ENCODE measurements around the gene MCM3AP.

Gene MCM3AP

DNA sequence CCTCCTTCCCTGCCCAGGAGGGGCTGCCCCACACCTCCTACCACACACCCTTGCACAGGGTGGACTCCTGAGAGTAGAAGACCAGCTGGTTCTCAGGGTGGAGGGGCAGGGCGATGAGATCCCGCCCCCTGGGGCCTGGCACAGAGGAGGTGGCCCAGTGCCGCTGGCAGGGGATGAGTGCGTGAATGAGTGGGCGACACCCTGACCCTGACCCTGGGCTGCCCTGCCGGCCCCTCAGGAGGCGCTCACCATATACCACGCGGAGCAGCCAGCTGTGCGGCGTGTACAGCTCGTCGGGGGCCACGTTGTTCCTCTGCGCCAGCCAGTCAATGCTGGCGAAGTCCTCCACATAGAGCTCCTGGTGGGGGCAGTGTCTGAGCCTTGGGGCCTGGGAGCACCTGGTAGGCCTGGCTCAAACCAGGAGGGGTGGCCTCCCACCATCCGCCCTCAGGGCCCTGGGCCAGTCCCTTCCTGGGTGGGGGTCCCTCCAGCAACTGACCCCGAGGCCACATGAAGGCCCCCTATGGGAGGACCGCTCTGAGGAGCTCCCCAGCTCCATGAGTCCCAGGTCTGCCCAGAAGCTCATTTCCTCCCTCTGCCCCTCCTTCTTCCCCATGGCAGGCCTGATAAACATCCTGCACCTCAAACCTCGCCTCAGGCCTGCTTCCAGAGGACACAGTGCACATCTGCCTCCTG lies 69.8 kb downstream of the MCM3AP start:
- no peak for DNase-seq

- no peak for DNase-seq
Observed at GRCh38 chr21:46214478-46215340, 70.7 kb downstream of the MCM3AP start.

DNA sequence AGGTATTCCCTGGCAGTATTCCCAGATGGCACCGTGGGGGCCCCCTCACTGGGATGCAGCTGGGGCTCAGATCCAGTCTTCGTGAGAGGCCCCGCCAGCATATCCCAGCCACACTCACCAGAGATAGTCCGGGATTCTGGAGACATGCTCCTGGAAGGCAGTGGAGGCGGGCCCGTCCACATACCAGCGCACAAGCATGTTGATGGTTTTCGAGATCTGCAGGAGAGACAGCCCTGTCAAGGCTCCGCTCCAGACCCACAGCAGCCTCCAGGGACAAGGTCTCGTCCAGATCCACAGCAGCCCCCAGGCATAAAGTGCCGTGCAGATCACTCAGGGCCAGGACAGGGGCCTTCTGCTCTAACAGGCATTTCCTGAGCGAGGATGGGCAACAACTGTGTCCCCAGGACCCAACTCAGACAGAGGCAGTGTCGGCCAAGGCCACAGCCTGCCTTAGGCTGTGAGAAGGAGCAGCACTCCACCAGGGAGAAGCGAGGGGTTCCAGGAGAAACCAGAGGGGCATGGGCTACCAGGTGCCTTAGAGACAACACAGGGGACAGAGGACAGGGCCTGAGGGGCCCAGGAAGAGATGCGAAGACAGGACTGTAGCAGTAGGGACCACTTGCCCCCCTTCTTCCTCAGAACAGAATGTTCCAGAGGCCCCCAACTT lies 71.7 kb downstream of the MCM3AP start:
- no peak for DNase-seq

GRCh38 chr21:46212721-46213484 lies 72.5 kb downstream of the MCM3AP start:
- no peak for DNase-seq

- DNase-seq: no peak
Observed at GRCh38 chr21:46211786-46212720, 73.4 kb downstream of the MCM3AP start.

GRCh38 chr21:46211376-46211775 lies 74.0 kb downstream of the MCM3AP start:
- DNase-seq: no peak

DNA sequence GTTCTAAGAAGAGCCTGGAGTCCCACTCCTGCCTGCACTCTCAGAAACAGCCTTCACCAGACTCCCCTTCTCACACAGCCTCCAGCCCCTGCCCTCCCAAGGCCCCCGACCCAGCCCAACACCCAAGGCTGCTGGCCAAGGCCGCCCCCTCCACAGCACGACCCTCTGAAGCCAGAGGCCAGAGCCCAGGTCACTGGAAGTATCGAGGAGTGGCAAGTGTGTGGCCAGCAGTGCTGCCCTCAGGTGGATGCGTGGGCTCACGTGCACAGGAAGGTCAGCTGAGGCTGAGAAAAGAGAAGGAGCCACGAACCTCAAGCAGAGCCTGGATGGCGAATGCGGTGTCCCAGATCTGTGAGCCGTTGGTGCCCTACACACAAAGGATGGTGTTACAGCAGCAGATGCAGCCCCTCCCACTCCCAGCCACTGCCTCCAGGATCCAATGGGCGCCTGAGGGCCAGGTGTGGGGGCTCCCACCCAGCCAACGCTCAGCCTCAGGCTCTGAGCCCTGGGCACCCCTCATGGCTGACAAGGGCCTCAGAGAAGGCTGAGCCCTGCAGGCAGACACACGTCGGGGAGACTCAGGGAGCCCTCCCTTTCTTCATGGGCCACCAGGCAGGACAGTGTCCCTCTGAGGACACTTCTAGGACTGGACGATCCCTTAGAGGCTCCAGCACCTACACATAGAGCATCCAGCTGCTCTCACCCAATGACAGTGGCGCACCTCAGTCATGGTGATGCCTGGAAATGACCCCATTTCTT lies 74.9 kb downstream of the MCM3AP start:
- DNase-seq: no peak

DNA sequence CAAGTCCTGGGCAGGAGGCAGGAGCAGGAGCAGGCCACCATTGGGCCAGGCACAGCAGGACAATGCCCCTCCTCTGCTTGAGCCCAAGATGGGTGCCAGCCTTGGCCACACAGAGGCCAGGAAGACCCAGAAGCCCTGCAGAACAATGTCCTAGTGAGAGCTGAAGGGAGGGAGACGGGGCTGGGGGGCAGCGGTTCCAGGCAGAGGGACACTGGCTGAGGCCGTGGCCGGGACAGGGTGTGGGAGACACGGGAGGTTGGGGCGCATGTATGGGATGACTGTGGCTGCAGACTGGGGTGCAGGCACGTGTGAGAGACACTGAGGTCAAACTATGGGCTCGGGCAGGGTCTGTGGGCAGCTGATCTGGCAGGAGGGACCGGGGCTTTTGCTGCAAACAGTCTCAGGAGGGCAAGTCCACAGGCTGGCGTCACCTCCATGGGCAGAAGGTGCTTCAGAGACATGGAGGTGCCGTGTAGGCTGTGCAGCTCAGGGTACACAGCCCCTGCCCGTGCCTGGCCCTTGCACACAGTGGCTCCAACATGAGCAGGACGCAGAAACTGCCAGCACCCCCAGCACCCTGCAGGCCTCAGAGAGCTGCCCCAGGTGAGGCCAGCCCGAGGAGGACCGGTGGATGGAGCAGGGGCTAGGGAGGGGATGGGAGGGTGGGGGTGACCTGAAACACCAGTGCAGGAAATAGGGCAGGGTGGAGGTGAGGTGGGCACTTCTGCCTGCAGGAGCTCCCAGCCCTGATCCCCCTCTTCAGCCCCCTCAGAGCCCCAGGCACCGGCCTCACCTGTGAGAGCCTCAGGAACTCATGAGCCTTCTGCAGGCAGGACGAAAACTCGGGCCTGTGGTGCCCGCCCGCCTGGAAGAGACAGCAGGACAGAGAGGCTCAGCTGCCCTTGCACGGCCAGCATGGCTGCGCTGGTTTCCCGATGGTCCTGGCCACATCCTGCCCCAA lies 76.4 kb downstream of the MCM3AP start:
- DNase-seq: no peak

GRCh38 chr21:46207920-46208591 lies 77.4 kb downstream of the MCM3AP start:
- no peak for DNase-seq

DNA sequence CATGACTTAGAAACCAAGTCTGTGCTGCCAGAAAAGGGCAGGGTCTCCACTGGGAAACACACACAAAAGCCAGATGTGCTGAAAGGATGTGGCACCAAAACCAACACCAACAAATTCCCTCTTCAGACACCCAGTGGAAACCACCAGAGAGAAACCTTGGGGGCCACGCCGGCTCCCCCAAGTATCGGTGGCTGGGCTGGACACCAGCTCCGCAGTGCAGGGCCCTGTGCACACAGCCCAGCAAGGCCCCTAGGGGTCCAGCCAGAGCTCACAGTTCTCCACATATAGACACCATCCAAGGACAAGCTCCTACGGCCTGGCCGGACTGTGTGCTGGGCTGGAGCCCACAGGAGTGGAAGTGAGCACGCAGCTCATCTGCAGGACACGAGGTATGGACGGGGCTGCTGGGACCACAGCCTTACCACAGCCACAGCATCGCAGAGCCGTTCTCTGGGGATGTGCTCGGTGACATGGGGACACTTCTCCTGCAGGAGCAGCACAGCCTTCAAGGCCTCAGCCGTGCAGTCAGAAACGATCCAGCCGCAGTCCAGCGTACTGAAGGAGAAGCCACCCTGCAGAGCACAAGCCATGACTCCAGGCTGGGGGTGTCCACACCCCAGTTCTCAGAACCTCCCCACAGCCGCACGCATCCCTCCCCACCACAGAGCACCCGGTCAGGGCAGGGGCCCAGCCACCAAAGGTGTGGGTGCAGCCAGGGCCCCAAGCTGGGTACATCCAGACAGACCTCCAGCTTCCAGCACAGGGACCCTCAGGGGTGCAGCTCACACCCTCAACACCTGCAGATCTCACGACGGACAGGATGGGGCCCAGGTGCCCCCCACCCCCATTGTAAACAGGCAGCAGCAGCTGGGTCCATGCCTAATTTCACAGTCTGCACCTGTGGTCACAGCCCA lies 78.1 kb downstream of the MCM3AP start:
- no peak for DNase-seq

GRCh38 chr21:46206163-46207005 lies 79.0 kb downstream of the MCM3AP start:
- no peak for DNase-seq

DNA sequence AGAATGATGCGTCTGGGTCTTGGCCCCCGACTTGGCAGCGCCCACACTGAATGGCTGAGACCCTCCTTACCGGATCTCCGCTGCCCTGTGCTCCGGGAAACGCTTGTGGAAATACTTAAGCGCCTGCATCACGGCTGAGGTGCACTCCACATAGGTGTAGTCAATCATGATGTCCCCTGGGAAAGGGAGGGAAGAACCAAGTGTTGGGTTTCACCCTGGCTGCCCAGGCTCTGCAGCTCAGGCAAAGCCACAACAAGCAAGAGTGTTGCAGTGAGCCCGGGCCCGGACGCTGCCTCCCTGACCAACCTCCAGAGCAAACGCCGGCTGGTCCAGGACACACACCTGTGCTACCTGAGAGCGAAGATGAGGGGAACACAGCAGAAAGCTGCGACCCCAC lies 79.6 kb downstream of the MCM3AP start:
- DNase-seq: no peak

DNA sequence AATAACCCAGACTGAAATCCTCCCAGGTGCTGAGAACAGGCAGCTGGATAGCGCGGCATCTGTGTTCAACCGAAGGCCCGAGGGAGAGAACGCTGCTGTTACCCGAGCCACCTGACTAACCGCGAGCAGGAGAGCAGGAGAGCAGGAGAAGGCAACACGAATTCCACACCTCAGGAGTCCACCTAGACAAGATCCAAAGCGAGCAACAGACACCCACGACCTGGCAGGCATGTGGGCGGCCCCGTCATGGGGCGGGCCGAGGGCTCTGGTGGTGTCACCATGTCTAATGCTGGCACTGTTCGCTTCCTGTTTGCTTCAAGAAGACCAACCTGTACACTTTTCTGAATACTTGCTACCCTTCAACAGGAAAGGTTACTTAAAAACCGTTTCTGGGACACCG lies 80.2 kb downstream of the MCM3AP start:
- no peak for DNase-seq

DNA sequence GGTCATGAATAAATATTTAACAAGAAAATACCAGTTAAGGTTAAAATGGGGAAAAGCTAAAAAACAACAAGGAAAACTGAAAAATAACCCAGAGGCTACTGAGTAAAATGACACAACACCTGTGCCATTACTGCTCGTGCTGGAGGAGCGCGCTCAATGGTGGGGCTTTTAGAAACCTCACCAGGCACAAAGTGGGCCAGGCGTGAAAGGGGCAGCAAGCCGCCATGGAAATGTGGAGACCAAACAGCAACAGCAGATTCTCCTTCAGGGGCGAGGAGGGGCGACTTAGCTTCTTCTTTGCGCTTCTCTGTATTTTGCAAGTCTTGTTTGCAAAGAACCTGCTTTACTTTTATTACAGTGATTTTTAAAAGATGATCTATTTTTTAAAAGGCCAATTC lies 82.2 kb downstream of the MCM3AP start:
- no peak for DNase-seq

DNA sequence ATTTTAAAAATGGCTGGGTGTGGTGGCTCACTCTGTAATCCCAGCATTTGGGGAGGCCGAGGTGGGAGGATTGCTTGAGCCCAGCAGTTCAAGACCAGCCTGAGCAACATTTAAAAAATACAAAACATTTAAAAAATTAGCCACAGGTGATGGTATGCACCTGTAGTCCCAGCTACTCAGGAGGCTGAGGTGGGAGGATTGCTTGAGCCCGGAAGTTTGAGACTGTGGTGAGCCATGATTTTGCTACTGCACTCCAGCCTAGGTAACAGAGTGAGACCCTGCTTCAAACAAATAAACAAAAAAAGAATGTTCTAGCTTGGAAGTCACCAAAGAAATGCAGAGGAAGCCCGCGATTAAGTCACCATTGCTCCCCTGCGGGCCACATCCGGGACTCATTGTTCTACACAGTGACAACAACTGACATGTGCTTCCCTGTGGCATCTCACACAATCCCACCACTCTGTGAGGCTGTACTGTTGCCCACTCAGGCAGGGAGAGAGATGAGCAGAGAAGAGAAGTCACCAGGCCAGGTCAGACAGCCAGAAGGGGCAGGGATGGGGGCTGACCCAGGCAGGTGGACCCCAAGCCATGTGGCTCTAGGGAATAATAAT lies 82.7 kb downstream of the MCM3AP start:
- no peak for DNase-seq

Measured in NCI-H524 (cell line).